GM19455 (cell line): ENCODE data around the gene TMEM72.

Experiments used
- ATAC-seq: cut with Tn5 transposase; IDR thresholded peaks from one replicate; pipeline ENCODE4 v1.9.1; 2021; ENCODE audit not compliant: unreplicated experiment

Gene TMEM72

DNA sequence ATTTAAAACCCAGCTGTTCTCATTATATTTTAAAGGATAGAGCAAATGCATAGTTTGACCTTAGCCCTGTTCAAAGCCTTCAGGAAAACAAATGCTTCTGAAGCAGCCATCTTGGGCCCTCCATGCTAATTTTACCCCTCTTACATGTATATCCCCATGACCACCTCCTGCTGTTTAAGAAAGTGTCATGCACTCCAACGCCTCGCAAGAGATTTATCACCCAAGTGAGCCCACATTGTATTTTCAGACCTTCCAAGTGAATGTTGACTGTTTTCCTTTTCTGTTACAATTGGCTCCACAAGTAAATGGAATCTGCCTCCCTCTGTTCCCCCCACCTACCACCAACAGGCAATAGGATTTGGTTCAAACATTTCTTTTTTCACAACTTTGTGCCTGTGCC lies 5.3 kb downstream of the TMEM72 start:
- ATAC-seq, result no peak

GRCh38 chr10:44917848-44918247 lies 6.7 kb downstream of the TMEM72 start:
- no peak for ATAC-seq

- ATAC-seq, result no peak
Observed at GRCh38 chr10:44920252-44920651, 9.1 kb downstream of the TMEM72 start.

DNA sequence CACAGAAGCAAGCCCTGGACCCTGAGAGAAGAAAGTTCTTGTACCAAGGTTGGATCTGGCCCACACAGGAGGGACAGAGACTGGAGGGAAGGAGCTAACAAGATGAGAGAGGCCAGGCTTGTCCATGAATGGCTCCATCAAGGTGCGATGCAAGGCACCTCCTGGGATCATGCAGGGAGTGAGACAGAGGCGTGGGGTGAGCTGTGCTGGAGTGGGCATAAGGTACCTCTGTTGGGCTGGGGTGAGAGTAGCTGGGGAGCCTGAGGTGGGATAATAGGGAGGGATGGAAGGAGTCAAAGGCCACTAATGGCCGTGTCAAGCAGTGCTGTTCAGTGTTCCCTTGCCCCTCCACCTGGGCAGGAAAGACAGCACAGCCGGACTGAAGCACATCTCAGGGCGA lies 9.9 kb downstream of the TMEM72 start:
- no peak for ATAC-seq

DNA sequence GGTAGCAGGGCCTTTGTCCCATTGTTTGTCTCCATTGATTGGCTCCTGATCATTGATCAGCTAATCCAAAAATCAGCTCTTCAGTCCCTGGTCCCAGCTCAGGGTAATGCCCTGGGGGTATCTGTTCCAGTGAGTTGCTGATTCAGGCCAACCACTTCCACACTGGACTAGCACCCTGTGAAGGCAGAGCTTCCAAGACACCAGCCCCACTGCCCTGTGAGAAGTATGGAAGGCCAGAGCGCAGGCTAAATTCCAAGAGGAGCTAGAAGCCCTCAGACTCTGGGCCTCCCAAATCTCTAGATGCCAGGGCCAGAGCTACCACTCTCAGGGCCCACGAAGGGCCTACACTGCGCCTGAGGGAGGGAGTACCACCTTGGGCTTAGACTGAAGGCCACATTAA lies 10.4 kb downstream of the TMEM72 start:
- no peak for ATAC-seq

DNA sequence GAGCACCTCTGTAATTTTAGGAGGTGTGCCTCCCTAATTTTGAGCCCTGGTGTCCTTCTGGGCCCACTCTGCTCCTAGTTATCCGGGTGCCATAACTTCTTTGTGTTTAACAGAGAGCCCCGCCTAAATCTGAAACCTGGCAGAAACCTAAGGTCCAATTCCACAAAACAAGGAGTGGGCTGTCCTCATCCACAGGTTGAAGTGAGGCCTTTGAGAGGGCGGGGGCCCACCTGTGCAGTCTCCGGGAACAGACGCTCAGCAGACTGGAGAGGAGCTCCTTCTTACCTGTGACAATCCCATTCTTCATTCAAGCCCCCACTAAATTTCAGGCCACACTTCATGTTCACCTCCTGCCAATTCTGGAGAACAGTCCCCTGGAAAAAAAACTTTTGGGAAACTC lies 10.9 kb downstream of the TMEM72 start:
- ATAC-seq, result no peak

DNA sequence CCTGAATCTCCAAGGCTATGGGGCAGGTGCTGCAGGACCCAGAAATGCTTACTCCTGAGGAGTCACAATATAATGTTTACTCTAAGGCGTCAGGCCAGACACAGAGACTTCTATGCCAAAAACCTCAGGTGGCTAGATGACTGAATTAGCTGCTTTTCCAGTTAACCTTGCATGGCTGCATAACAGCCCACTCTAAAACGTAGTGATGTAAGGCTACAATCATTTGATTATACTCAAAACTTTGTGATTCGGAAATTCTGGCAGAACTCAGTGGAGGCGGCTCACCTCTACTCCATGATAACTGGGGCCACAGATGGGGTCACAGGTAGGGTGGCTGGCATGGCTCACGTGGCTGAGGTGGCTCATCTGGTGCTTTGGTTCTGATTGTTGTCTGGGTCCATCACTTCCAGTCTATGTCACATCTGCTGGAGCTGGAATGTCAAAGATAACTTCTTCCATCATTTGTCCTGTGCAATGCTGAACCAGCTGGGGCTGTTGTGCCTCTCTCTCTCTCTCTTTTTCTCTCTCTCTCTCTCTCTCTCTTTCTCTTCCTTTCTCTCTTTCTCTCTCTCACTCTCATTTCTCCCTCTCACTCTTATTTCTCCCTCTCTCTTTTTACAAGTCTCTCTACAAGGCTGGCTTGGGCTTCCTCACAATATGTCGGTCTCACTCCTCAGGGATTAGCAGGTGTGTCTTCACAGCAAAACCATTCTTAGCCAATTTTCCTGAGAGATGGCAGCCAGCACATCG lies 11.8 kb downstream of the TMEM72 start:
- no peak for ATAC-seq

- no peak for ATAC-seq
Observed at GRCh38 chr10:44923611-44924010, 12.5 kb downstream of the TMEM72 start.

DNA sequence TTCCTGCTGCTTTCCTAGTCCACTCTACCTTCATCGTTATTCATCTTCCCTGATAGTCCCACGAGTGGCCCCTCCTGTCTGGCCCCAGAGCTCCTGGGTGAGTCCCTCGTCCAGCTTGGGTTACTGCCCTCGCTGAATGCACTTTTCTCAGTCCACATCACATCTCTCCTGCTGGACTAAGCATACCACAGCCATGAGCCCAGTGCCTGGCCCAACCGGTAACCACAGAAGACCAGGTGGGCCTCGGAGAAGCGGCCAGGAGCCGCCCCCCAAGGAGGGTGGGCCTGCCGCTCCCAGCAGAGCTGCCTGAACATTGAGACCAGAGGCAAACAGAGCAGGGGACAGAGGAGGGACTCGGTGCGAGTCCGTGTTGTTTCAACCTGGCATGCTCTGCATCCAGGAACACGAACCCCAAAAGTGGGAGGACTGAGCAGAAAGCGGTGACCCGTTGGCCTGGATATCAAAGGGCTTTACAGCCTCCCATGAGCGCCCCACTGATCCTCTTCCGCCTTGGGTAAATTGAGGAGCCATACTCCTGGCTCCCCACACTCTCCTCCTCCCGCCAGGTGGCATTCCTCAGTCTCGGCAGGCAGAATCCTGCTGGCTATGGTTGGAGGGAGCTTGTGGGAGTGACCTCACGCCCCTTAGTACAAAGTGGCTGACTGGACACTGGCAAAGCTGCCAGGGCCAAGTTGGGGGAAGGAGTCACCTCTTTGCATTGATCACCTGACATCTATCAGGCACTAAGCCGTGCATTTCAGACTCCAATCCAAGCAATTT lies 13.3 kb downstream of the TMEM72 start:
- no peak for ATAC-seq

DNA sequence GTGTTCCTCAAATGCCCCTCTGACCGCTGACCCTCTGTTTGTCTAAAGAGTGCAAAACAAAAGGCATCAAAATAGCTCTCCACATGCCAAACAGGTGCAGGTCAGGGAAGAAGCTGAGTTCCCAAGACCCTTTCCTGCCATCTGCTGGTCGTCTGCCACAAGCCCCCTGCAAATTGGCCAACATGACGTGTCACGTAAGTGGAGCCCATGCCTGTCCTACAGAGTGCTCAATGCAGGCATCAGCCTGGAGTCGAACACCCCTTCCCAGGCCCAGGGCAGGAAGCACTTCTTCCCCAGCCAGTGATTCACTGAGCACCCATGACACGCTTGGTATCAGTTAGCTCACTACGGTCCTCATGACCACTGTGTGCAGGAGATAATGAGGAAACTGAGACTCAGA lies 14.1 kb downstream of the TMEM72 start:
- ATAC-seq, result no peak

- ATAC-seq, result no peak
Observed at GRCh38 chr10:44925811-44926750, 14.9 kb downstream of the TMEM72 start.

DNA sequence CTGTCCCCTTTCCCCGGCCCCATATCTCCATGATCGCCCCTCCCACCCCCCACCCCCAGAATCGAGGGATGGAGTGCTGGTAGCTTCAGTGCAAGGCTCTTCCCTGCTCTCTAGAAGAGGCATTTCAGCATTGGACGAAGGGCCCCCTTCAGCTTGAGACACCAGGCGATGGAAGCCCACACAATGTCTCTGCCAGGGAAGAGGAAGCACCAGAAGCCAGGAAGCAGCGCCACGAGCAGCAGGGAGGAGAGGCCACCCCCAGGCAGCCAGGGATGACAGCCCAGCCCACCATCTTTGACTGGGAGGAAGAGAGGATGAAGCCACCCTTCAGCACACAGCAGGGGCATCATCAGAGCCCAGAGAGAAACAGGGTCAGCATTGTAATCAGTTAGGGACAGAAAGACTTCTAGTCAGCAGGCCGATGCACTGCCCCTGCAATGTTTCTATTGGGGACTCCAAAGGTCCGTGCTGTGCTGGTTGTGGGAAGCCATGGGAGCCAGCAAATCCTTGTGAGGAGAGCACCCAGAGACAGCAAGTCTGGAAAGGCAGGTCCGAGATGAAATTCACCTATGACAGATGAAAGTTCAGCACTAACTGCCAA lies 15.7 kb downstream of the TMEM72 start:
- ATAC-seq, result no peak

- ATAC-seq, result no peak
Observed at GRCh38 chr10:44927352-44927751, 16.2 kb downstream of the TMEM72 start.

DNA sequence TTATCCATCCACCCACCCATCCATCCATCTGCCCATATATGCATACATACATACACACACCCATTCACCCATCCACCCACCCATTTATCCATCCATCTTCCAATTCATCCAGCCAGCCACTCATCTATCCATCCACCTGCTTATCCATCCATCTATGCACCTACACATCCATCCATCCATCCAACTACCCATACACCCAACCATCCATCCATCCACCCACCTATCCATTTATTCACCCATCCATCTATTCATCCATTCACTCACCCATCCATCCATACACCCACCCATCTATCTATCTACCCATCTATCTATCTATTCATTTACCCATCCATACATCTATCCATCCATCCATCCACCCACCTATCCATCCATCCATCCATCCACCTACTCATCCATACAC lies 17.3 kb downstream of the TMEM72 start:
- ATAC-seq, result no peak

DNA sequence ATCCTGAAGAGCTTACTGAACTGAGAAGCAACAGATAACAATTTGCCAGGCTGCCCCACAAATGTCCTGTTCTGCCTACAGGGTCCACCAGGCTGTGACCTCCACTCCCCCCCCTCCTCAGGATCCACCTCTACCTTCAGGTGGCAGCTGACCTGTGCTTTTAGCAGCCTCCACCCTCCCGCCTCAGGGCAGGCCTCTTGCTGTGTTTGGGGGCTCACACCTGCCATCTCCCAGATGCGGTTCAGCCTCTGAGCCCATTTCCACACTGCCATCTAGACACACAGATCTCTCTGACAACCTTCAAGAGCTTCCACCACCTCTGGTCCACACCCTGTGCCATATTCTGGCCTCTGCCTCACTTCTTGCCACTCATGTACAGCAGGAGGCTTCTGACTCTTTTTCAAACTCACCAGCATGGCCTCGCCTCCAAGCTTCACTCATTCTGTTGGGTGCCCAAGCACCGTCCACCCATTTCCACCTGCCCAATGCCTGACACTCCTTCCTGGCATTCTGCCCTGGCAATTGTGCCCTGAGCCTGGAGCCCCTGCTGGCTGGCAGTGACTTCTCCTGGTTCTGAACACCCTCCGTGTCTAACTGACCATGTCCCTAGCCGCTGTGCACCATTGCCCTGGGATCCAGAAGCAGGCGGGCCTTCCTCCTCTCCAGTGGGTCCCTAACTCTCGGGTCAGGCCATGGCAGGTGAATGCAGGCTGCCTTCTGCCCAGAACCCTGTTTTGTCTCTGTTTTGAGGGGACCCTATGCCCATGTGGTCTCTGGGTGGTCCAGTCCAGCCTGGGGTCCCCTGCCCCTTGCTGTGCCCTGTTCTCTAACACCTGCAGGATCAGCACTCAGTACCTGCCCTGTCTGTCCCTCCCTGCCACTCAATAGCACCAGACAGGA lies 18.5 kb downstream of the TMEM72 start:
- no peak for ATAC-seq

DNA sequence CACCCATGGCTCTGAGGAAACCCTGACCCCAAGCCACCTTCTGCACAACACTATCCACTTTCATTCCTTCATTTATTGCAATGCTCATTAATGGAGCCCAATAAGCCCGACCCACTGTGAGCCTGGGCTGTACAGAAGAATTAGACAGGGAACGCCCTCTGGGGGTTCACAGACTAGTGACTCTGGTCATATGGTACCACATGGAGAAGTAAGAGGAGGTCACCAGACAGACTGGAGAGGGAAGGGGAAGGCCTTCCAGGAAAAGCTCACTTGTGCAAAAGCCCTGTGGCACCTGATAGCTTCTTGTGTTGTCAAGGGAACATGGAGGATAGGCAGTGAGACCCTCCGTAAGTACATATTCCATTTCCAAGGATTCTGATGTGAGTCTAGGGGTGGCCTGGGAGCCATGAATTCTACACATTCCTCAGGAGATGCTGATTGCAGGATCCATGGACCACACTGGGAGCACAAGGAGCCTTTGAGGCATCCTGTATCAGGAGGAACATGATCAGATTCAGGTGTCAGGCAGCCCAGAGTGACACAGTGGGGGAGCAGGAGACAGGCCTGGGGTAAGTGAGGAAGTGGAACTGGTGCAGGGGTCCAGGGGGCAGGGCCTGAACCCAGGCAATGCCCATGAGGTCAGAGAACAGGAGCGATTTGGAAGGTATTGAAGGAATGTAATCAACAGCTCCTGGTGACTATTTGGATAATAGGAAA lies 19.9 kb downstream of the TMEM72 start:
- no peak for ATAC-seq

DNA sequence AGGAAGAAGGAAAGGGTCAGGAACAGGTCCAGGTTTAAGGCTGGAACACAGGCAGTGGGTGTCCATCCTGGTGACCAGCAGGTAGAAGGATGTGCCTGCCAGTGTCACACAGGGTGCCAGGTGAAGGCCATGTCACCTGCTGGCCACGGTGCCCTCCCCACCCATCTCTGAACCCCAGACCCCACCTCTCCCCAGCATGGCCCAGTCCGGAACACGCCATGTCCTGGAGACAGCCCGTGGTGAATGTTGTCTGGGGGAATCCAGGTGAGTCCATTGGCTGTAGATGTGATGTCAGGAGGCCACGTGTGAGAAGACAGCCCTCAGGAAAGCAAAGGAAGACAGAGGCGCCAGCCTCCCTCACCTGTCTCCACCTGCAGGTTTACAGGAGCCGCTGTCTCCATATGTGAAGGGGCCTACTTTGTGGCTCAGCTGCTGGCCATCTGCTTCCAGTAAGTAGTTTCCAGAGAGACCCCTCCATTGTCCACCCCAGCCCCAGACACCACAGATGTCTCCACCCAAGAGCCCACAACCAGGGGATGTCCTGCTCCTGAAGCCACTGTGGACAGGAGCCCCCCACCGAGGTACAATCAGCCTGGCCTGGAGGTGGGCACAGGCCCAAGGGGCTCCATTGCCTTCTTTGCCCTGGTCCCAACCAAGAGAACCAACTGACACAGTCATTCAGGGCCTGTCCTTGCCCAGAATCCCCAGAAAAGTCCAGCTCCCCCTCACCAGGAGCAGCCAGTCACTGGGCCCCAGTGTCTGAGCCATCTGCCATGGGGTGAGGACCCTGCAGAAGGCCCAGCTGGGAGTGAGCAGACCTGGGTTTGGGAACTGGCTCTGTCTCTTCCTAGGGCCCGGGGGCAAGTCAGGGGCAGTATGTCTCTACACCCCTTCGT lies 20.7 kb downstream of the TMEM72 start:
- ATAC-seq, result no peak
